Neural progenitor cell (in vitro differentiated cells): ENCODE measurements around the gene FAM98C. TPM values are rescaled to one million over a fixed set of nuclear protein-coding genes. Genes with fewer than 3 reads are reported as not detected.

Source experiments
- DNase-seq: peaks from one replicate; pipeline ENCODE4 v3.0.0-alpha.2; 2016; ENCODE audit warnings: low spot score
- H2AFZ ChIP-seq: fragments of 200-600 bp; sonication (generic); replicated peaks from 2 replicates; pipeline ENCODE4 v1.6.1; 2016; ENCODE audit warnings: antibody characterized with exemption
- H3F3A ChIP-seq: fragments of 200-600 bp; sonication (generic); 2 replicates; pipeline ENCODE4 v1.6.1; 2016; ENCODE audit warnings: antibody characterized with exemption, low read depth
- H3K27ac ChIP-seq: fragments of 200-600 bp; sonication (generic); 2 replicates; pipeline ENCODE4 v1.5.1; 2016; ENCODE audit warnings: mild to moderate bottlenecking
- H3K27me3 ChIP-seq: fragments of 200-600 bp; sonication (generic); 2 replicates; pipeline ENCODE4 v1.6.1; 2016; ENCODE audit warnings: mild to moderate bottlenecking, moderate library complexity
- H3K36me3 ChIP-seq: fragments of 200-600 bp; sonication (generic); 2 replicates; pipeline ENCODE4 v1.5.1; 2016
- H3K4me1 ChIP-seq: fragments of 200-600 bp; sonication (generic); 2 replicates; pipeline ENCODE4 v1.6.1; 2016; ENCODE audit warnings: mixed run types
- H3K4me2 ChIP-seq: fragments of 200-600 bp; sonication (generic); 2 replicates; pipeline ENCODE4 v1.6.1; 2016
- H3K4me3 ChIP-seq: fragments of 200-600 bp; sonication (generic); 2 replicates; pipeline ENCODE4 v1.5.1; 2016
- H3K79me2 ChIP-seq: fragments of 200-600 bp; sonication (generic); 2 replicates; pipeline ENCODE4 v1.6.1; 2016; ENCODE audit warnings: low read depth
- H3K9ac ChIP-seq: fragments of 200-600 bp; sonication (generic); 2 replicates; pipeline ENCODE4 v1.6.1; 2016
- H3K9me3 ChIP-seq: fragments of 200-600 bp; sonication (generic); 2 replicates; pipeline ENCODE4 v1.5.1; 2016; ENCODE audit warnings: low read depth
- H4K20me1 ChIP-seq: fragments of 200-600 bp; sonication (generic); 2 replicates; pipeline ENCODE4 v1.6.1; 2016; ENCODE audit warnings: low read depth
- H3K27ac Mint-ChIP-seq: 3 replicates; pipeline ENCODE4 v1.8.0; 2021; ENCODE audit warnings: mixed read lengths
- H3K27me3 Mint-ChIP-seq: 2 replicates; pipeline ENCODE4 v1.8.0; 2022; ENCODE audit warnings: low read depth, mild to moderate bottlenecking, inconsistent platforms, moderate library complexity, mixed read lengths; ENCODE audit not compliant: insufficient read depth
- H3K36me3 Mint-ChIP-seq: 3 replicates; pipeline ENCODE4 v1.8.0; 2021; ENCODE audit warnings: mixed read lengths
- H3K4me1 Mint-ChIP-seq: 3 replicates; pipeline ENCODE4 v1.8.0; 2021; ENCODE audit warnings: mixed read lengths
- H3K4me3 Mint-ChIP-seq: 3 replicates; pipeline ENCODE4 v1.8.0; 2021; ENCODE audit warnings: mild to moderate bottlenecking, moderate library complexity, mixed read lengths
- H3K9me3 Mint-ChIP-seq: 3 replicates; pipeline ENCODE4 v1.8.0; 2020; ENCODE audit warnings: mixed read lengths
- CTCF ChIP-seq: fragments of 200-600 bp; sonication (generic); IDR thresholded peaks from 2 replicates; pipeline ENCODE4 v1.5.1; 2017; ENCODE audit warnings: antibody characterized with exemption, mild to moderate bottlenecking
- EZH2 ChIP-seq: fragments of 200-600 bp; sonication (generic); IDR thresholded peaks from 2 replicates; pipeline ENCODE4 v1.6.1; 2017; ENCODE audit warnings: antibody characterized with exemption, mild to moderate bottlenecking, moderate library complexity
- EZH2phosphoT487 ChIP-seq: fragments of 200-600 bp; sonication (generic); IDR thresholded peaks from 2 replicates; pipeline ENCODE4 v1.6.1; 2017; ENCODE audit warnings: antibody characterized with exemption
- total RNA-seq: library from RNA; depleted of rRNA; stranded (reverse); fragments of >200 nt; gene quantifications from 2 replicates; pipeline ENCODE4 v1.2.3, GENCODE V29; 2015; ENCODE audit warnings: low replicate concordance

FAM98C gene
- total RNA-seq, 1 donor from 2014 or later = 3.5 TPM

DNA sequence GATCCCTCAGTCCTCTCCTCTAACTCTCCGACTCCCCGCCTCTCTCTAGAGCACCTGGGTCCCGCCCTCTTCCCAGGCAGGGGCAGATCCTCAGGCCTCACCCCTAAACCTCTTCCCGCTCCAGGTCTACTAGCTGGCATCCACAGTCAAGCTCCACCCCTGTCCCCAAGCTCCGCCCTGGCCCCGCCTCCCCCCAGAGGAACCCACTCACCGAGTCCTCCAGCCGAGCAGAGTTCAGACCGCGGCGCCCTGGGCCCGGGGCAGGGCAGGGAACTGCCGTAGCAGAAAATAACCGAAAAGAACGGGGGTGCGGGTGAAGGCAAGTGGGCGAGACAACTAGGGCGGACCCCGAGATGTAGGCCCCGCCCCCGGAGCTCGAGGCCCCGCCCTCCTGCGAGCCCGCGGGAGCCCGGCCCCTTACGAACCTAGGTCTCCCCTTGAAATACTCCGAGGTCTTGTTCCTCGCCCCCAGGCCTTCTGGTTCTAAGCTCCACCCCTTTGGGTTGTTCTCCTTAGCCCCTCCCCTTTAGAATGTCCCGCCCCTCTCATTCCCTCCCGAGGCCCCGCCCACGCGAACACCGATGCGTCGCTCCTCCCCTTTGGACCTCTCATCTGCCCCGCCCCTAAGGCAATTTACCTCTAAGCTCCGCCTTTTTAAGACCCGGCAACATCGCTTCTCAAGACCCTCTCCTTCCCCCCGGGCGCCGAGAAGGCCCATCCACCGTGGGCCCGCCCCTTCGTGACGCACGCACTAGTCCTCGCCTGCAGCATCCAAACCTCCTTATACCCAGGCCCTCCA, 15.1 kb upstream of the FAM98C start, which contains the start of gene GGN:
Gene GGN (minus strand): TSS at position 485 of the 799 bp plus-strand sequence. CDS start 773 bp downstream, outside the sequence.
- H3K4me3 ChIP-seq = peak within 1 kb of the TSS; percentile 75
- peaks cover 7% of the 10 kb centered on the region for H3K27me3 Mint-ChIP-seq
- H3K9me3 ChIP-seq = no peaks in the 10 kb centered on the region
- H3K4me3 Mint-ChIP-seq = peak within 1 kb of the TSS; percentile 93
- TF ChIP-seq EZH2phosphoT487 (no peak), CTCF (no peak), EZH2 (no peak)
- H4K20me1 ChIP-seq = peaks cover 38% of the 10 kb centered on the region
- no peaks in the 10 kb centered on the region for H3K36me3 ChIP-seq
- H3F3A ChIP-seq = peaks cover 22% of the 10 kb centered on the region
- H3K36me3 Mint-ChIP-seq = peaks cover 12% of the 10 kb centered on the region
- H3K79me2 ChIP-seq = no peaks in the 10 kb centered on the region
- H3K9ac ChIP-seq = no peak within 1 kb of the TSS
- DNase-seq = peak; percentile 99
- H3K4me1 ChIP-seq = peaks cover 4% of the 10 kb centered on the region
- peak within 1 kb of the TSS; percentile 77 for H2AFZ ChIP-seq
- H3K27ac ChIP-seq = no peak within 1 kb of the TSS
- no peaks in the 10 kb centered on the region for H3K9me3 Mint-ChIP-seq
- H3K4me1 Mint-ChIP-seq = peaks cover 22% of the 10 kb centered on the region
- H3K27me3 ChIP-seq = peaks cover 38% of the 10 kb centered on the region
- H3K27ac Mint-ChIP-seq = peak within 1 kb of the TSS; percentile 86
- peak within 1 kb of the TSS; percentile 86 for H3K4me2 ChIP-seq

- H3K27ac ChIP-seq = no peak within 1 kb of the TSS
- no peaks in the 10 kb centered on the region for H3K79me2 ChIP-seq
- Mint-ChIP-seq H3K27ac (peak within 1 kb of the TSS; percentile 86), H3K36me3 (peaks cover 12% of the 10 kb centered on the region), H3K4me3 (peak within 1 kb of the TSS; percentile 93), H3K4me1 (peaks cover 23% of the 10 kb centered on the region), H3K9me3 (no peaks in the 10 kb centered on the region), H3K27me3 (peaks cover 7% of the 10 kb centered on the region)
- H3K4me2 ChIP-seq = peak within 1 kb of the TSS; percentile 86
- peak within 1 kb of the TSS; percentile 75 for H3K4me3 ChIP-seq
- H3K36me3 ChIP-seq = no peaks in the 10 kb centered on the region
- peaks cover 38% of the 10 kb centered on the region for H4K20me1 ChIP-seq
- peaks cover 38% of the 10 kb centered on the region for H3K27me3 ChIP-seq
- TF ChIP-seq CTCF (no peak), EZH2 (no peak), EZH2phosphoT487 (no peak)
- peaks cover 26% of the 10 kb centered on the region for H3F3A ChIP-seq
- H2AFZ ChIP-seq = peak within 1 kb of the TSS; percentile 77
- no peak within 1 kb of the TSS for H3K9ac ChIP-seq
- H3K9me3 ChIP-seq = no peaks in the 10 kb centered on the region
- peaks cover 4% of the 10 kb centered on the region for H3K4me1 ChIP-seq
- peak; percentile 91 for DNase-seq
These were observed 14.4 kb upstream of the FAM98C start, which contains the start of gene SPRED3 for GRCh38 chr19:38388349-38389100. SPRED3 (plus strand) TSS chr19:38388697; CDS start chr19:38390303, 1,606 bp downstream.

- no peak overlapping the region for H3K27ac ChIP-seq
- H3K9ac ChIP-seq = no peak overlapping the region
- peak; percentile 72 for DNase-seq
- peaks cover 4% of the 10 kb centered on the region for H3K4me1 ChIP-seq
- Mint-ChIP-seq H3K4me1 (peaks cover 23% of the 10 kb centered on the region), H3K4me3 (peak overlapping the region; percentile 93), H3K27ac (peak overlapping the region; percentile 86), H3K36me3 (peaks cover 19% of the 10 kb centered on the region), H3K9me3 (no peaks in the 10 kb centered on the region), H3K27me3 (peaks cover 9% of the 10 kb centered on the region)
- no peak for TF ChIP-seq EZH2
- no peak for TF ChIP-seq EZH2phosphoT487
- no peak for TF ChIP-seq CTCF
- peak overlapping the region; percentile 86 for H3K4me2 ChIP-seq
- peaks cover 30% of the 10 kb centered on the region for H3F3A ChIP-seq
- H3K36me3 ChIP-seq = no peaks in the 10 kb centered on the region
- H3K9me3 ChIP-seq = no peaks in the 10 kb centered on the region
- peak overlapping the region; percentile 77 for H2AFZ ChIP-seq
- H3K79me2 ChIP-seq = no peaks in the 10 kb centered on the region
- H3K4me3 ChIP-seq = peak overlapping the region; percentile 75
- H4K20me1 ChIP-seq = peaks cover 35% of the 10 kb centered on the region
- H3K27me3 ChIP-seq = peaks cover 38% of the 10 kb centered on the region
These were observed 13.6 kb upstream of the FAM98C start for GRCh38 chr19:38389101-38389925.
